GM12873 (cell line): Measurements from ENCODE around the gene AQP2.

Experiments used
- TF ChIP-seq, protein P1 (sequence below): IDR thresholded peaks from 2 replicates; pipeline ENCODE4 v1.5.1; 2012; ENCODE audit warnings: low read depth, mild to moderate bottlenecking, moderate library complexity, low read length, control low read depth; ENCODE audit not compliant: insufficient read depth; ENCODE audit errors: missing control alignments

Gene AQP2

DNA sequence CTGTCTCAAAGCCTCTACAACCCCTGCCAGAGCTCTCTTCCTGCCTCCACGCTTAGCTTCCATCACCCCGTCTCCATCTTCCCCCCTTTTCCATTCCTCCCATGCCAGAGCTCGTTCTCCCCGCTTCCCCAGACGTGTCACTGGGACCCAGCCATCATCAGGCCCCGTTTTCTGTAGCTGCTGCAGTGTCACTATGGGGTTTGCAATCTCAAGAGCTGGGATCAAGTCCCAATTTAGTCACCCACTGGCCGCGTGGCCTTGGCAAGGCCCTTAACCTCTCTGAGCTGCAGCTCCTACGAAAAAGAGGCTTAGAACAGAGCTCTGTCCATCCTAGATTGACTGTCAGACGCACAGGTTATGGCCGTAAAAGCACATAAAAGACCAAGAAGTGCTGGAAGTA is 45.9 kb upstream of the AQP2 start:
- TF ChIP-seq, protein P1, sequence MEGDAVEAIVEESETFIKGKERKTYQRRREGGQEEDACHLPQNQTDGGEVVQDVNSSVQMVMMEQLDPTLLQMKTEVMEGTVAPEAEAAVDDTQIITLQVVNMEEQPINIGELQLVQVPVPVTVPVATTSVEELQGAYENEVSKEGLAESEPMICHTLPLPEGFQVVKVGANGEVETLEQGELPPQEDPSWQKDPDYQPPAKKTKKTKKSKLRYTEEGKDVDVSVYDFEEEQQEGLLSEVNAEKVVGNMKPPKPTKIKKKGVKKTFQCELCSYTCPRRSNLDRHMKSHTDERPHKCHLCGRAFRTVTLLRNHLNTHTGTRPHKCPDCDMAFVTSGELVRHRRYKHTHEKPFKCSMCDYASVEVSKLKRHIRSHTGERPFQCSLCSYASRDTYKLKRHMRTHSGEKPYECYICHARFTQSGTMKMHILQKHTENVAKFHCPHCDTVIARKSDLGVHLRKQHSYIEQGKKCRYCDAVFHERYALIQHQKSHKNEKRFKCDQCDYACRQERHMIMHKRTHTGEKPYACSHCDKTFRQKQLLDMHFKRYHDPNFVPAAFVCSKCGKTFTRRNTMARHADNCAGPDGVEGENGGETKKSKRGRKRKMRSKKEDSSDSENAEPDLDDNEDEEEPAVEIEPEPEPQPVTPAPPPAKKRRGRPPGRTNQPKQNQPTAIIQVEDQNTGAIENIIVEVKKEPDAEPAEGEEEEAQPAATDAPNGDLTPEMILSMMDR, result no peak

DNA sequence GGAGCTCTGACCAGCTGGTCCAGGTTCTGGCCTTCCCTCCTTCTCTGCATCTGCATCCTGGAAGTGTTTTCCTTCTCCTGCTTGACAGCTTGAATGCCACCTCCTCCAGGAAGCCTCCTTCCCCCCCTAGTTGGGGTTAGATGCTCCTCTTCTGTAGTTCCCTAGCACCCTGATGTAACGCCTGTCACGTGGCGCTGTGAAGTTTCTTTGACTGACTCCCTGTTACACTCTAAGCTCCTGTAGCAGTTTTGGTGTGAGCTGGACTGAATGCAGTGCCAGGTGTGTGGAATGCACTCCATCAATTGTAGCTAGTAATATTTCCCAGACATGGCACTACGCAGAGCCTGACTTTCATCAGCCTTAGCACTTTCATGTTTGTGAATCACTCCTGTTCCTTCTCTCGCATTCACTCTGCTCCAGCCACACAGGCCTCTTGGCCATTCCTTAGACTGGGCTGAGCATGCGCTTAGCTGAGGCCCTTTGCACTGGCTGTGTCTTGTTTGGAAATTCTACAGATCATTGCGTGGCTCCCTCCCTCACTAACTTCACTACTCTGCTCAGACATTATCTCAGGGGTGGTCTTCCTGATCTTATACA is 44.7 kb upstream of the AQP2 start:
- TF ChIP-seq, protein P1, result no peak

DNA sequence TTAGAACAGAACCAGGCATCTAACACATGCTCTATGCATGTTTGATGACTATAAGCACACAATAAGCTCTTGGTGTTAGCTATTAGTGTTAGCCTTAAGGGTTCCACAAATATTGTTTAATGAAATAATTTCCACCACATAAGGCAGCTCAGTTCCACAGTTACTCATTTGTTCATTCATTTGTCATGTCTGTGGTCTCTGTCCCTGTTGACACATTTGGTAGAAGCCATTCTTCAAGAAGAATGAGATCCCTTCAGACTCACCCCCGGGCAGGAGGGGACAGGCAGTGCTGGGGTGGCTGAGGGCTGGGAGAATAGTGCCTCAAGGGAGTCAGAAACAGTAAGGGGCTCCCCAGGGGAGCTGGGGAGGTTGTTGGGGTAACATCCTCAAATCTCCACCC is 43.2 kb upstream of the AQP2 start:
- TF ChIP-seq, protein P1, result no peak

DNA sequence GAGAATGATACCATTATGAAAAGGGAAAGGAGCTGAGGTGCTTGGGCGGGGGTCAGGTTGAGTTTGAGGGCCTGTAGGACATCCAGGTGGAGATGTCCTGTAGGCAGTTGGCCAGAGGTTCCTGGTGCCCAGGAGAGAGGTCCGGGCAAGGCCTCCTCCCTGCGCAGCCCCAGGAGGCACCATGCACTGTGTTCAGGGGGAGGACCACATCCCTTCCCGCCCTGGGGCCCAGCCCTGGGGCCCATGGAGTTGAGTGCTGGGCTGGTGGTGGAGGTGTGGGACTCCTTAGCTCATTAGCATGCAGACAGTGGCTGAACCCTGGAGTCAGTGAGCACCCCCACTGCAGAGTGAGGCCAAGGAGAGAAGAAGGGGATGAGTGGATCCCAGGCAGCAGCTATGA is 41.2 kb upstream of the AQP2 start:
- TF ChIP-seq, protein P1, result no peak

DNA sequence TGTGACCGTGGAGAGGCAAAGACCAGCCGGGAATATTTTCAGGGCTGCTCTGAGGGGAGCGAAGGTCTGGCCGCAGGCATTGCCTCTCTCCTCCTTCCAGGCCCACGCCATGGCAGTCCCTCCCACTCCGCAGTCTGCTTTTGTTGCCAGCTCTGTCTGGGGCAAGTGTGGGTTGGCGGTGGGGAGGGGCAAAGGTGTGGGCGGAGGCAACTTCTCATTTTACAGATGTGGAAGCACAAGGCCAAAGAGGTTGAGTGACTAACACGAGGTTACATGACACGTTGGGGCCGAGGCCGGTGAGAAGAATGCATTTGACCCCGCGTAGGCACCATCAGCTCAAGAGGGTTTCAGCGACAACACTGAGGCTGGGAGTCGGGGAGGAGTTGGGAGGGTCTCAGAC is 40.7 kb upstream of the AQP2 start:
- TF ChIP-seq, protein P1, result no peak

DNA sequence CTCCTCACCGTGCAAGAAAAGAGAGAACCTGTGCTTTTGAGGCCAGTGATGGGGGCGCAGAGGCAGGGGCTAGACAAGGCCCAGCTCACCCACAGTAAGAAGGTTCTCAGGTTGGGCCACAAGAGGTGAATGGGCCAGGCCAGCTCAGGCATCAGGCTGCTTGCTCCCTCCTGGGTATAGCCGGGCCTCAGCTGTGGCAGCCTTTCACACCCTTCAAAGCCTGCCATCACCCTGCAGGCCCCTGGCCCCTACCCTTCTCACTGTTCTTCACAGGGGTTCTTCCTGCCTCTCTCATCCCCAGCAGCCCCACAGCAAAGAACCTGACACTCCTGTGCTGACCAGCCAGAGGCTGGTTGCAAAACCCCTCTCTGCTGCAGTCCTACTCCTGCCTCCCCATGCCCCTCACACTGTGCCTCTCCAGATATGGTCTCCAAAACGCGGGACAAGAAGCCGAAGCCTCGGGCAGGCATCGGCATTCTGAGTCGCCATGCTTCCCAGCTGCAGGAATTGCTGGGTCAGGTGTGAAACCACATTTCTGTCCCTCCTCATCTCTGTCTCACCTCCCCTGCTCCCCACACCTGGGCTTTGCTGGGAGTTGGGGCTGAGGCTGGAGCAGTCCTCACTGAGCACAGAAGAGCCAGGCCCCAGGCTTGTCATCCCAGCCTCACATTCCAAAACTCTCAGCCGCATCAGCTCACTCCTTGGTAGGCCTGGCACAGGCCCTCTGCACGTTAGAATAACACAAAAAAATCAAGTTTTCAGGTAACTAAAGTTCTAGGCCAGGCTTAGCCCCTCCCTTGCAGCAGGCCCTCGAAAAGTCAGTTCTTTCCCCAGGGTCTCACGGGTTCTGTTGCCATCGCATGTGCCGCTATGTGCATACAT is 40.0 kb upstream of the AQP2 start:
- TF ChIP-seq, protein P1, result no peak

DNA sequence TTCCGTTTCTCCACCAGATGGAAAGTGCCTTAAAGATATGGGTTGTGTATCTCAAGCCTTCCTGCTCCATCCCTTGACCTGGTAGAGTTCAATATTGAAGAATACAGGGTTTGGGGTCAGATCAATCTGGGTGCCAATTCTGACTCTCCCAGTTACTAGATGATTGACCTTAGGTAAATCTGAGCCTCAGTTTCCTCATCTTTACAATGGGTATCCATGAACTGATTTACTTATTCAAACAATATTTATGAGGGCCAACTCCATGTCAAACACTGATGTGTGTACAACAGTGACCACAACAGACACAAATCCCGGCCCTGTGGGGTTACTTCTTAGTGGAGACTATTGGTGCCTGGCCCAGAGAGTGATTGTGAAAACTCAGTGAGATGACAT is 39.3 kb upstream of the AQP2 start:
- TF ChIP-seq, protein P1, result no peak
